ENCODE data around the gene SYDE1. TPM values are rescaled to one million over a fixed set of nuclear protein-coding genes. Genes with fewer than 3 reads are reported as not detected.
"Not testable (repeated sequence)": the region's sequence is repeated elsewhere in the genome, so short reads cannot be mapped to it uniquely, and the experiment has no call there.

The SYDE1 gene
- total RNA-seq, 1 experiment from 2014 or later: 47.7 TPM

DNA sequence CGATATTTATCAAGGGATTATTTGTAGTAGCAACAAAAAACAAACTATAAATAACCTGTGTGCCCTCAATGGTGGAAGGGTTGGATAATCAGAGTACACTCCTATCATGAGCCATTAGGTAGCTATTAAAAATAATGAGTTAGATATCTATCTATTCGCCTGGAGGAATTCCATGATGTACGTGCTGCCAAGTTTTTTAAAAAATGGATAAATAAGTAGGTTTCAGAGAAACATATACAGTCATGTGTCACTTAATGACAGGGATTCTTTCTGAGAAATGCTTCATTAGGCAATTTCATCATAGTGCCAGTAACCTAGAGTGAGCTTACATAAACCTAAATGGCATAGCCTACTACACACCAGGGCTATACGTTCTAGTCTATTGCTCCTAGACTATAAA lies 31.4 kb upstream of the SYDE1 start:
- in situ Hi-C loops (cut with HindIII; ENCODE audit: low pct_unique_long_range_greater_than_20kb, low sequenced_read_pairs) (no loop called here), intact Hi-C loops (cut with micrococcal nuclease; ENCODE audit: unreplicated experiment) (no loop called here)
- POLR2A ChIA-PET: no interaction called here
- H3K27me3 ChIP-seq (ENCODE audit: control insufficient read depth, insufficient read depth, low read length): no peaks in the 10 kb centered on the region
- BruUV-seq (replicated peaks): no TSS peak
- H3K9me3 ChIP-seq (ENCODE audit: control insufficient read depth, insufficient read depth, low read depth, low read length): no peaks in the 10 kb centered on the region
- DNase-seq (ENCODE audit: low read depth, low spot score) (no peak), ATAC-seq (no peak)
- H3K4me1 ChIP-seq (ENCODE audit: control insufficient read depth, insufficient read depth, low read length): peaks cover 9% of the 10 kb centered on the region
- H3K4me3 ChIP-seq (ENCODE audit: low read depth in 2 of 2, low read length in 2 of 2): no peak overlapping the region
- CTCF ChIA-PET: no interaction called here
- no peaks in the 10 kb centered on the region for H3K36me3 ChIP-seq (ENCODE audit: control insufficient read depth, insufficient read depth, low read length)
- no peak overlapping the region for H3K27ac ChIP-seq (ENCODE audit: low read length)
- TF ChIP-seq TCF7L2 (IDR thresholded peaks at IDR 0.05; ENCODE audit: low read depth, low read length): no peak
- TF ChIP-seq, protein P1, sequence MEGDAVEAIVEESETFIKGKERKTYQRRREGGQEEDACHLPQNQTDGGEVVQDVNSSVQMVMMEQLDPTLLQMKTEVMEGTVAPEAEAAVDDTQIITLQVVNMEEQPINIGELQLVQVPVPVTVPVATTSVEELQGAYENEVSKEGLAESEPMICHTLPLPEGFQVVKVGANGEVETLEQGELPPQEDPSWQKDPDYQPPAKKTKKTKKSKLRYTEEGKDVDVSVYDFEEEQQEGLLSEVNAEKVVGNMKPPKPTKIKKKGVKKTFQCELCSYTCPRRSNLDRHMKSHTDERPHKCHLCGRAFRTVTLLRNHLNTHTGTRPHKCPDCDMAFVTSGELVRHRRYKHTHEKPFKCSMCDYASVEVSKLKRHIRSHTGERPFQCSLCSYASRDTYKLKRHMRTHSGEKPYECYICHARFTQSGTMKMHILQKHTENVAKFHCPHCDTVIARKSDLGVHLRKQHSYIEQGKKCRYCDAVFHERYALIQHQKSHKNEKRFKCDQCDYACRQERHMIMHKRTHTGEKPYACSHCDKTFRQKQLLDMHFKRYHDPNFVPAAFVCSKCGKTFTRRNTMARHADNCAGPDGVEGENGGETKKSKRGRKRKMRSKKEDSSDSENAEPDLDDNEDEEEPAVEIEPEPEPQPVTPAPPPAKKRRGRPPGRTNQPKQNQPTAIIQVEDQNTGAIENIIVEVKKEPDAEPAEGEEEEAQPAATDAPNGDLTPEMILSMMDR (IDR thresholded peaks at IDR 0.05): no peak
- TF ChIP-seq SIN3A (IDR thresholded peaks at IDR 0.05; ENCODE audit: borderline replicate concordance, insufficient read depth, low read depth, low read length): no peak
- TF ChIP-seq REST (IDR thresholded peaks at IDR 0.05; ENCODE audit: insufficient read depth in 1 of 2, low read depth in 2 of 2, low read length in 1 of 2): no peak
- no peak for TF ChIP-seq POLR2AphosphoS5 (IDR thresholded peaks at IDR 0.05; ENCODE audit: low read depth, low read length)

DNA sequence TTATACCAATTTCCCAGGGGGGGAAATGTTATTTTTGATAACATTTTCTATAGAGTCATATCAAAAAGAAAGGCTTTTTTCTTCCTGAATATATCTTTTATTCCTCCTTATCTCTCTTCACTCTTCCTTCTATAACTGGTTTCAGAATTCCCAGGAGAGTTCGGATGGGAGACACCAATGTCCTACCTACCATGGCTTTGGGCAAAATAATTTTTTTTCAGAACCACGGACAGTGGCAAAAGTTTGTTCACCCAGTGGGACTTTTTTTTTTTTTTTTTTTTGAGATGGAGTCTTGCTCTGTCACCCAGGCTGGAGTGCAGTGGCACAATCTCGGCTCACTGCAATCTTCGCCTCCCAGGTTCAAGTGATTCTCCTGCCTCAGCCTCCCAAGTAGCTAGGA lies 27.2 kb upstream of the SYDE1 start:
- CTCF ChIA-PET; POLR2A ChIA-PET; H3K27me3 ChIP-seq (ENCODE audit: control insufficient read depth, insufficient read depth, low read length); intact Hi-C loops (cut with micrococcal nuclease; ENCODE audit: unreplicated experiment); H3K27ac ChIP-seq (ENCODE audit: low read length); H3K4me1 ChIP-seq (ENCODE audit: control insufficient read depth, insufficient read depth, low read length); in situ Hi-C loops (cut with HindIII; ENCODE audit: low pct_unique_long_range_greater_than_20kb, low sequenced_read_pairs); DNase-seq (ENCODE audit: low read depth, low spot score); H3K4me3 ChIP-seq (ENCODE audit: low read depth in 2 of 2, low read length in 2 of 2); H3K36me3 ChIP-seq (ENCODE audit: control insufficient read depth, insufficient read depth, low read length); ATAC-seq; H3K9me3 ChIP-seq (ENCODE audit: control insufficient read depth, insufficient read depth, low read depth, low read length); BruUV-seq (replicated peaks): not testable (repeated sequence)
- peak; percentile 65 to 83; a peak in 3 of 4 replicates for TF ChIP-seq REST (IDR thresholded peaks at IDR 0.05; ENCODE audit: insufficient read depth in 1 of 2, low read depth in 2 of 2, low read length in 1 of 2)
